Astrocyte (in vitro differentiated cells and primary cell): ENCODE data around the gene BNIP5. TPM values are rescaled to one million over a fixed set of nuclear protein-coding genes. Genes with fewer than 3 reads are reported as not detected.
A peak's percentile ranks its signal among the peaks of the same experiment; 100 is the strongest.

Experiments used
- DNase-seq: peaks from one replicate; pipeline ENCODE4 v3.0.0-alpha.2; 2010; ENCODE audit warnings: low read depth
- FAIRE-seq: peaks from 2 replicates; lab custom pipeline; 2011; peaks lifted over from hg19 to GRCh38; lab: Jason Lieb, UNC
- H2AFZ ChIP-seq: 2 replicates; pipeline ENCODE4 v1.6.0; 2012; ENCODE audit warnings: low read depth, low read length, inconsistent platforms
- H3K27ac ChIP-seq: 2 replicates; pipeline ENCODE4 v1.5.1; 2011; ENCODE audit warnings: low read depth, low read length, inconsistent platforms
- H3K27me3 ChIP-seq: 2 replicates; pipeline ENCODE4 v1.6.0; 2011; ENCODE audit warnings: low read length, inconsistent platforms; ENCODE audit not compliant: insufficient read depth
- H3K36me3 ChIP-seq: 2 replicates; pipeline ENCODE4 v1.5.1; 2011; ENCODE audit warnings: low read length, inconsistent platforms; ENCODE audit not compliant: insufficient read depth
- H3K4me1 ChIP-seq: 2 replicates; pipeline ENCODE4 v1.5.1; 2011; ENCODE audit warnings: low read length, inconsistent platforms; ENCODE audit not compliant: insufficient read depth
- H3K4me2 ChIP-seq: 2 replicates; pipeline ENCODE4 v1.6.0; 2012; ENCODE audit warnings: low read length, inconsistent platforms
- H3K4me3 ChIP-seq: 2 replicates; pipeline ENCODE4 v1.5.1; 2011; ENCODE audit warnings: low read depth, mild to moderate bottlenecking, low read length, inconsistent platforms; ENCODE audit not compliant: insufficient read depth
- H3K79me2 ChIP-seq: 2 replicates; pipeline ENCODE4 v1.6.0; 2012; ENCODE audit warnings: mild to moderate bottlenecking, low read length, inconsistent platforms; ENCODE audit not compliant: insufficient read depth
- H3K9ac ChIP-seq: 2 replicates; pipeline ENCODE4 v1.6.0; 2012; ENCODE audit warnings: mild to moderate bottlenecking, low read length, inconsistent platforms
- H3K9me3 ChIP-seq: 2 replicates; pipeline ENCODE4 v1.5.1; 2012; ENCODE audit warnings: low read depth, mild to moderate bottlenecking, low read length, inconsistent platforms; ENCODE audit not compliant: insufficient read depth
- H4K20me1 ChIP-seq: 2 replicates; pipeline ENCODE4 v1.6.0; 2012; ENCODE audit warnings: low read length, inconsistent platforms; ENCODE audit not compliant: insufficient read depth
- H3K27ac Mint-ChIP-seq: one replicate; pipeline ENCODE4 v1.8.0; 2021; ENCODE audit warnings: mild to moderate bottlenecking, mixed read lengths; ENCODE audit not compliant: unreplicated experiment
- H3K27me3 Mint-ChIP-seq: one replicate; pipeline ENCODE4 v1.8.0; 2021; ENCODE audit warnings: low read depth, mixed read lengths; ENCODE audit not compliant: unreplicated experiment
- H3K36me3 Mint-ChIP-seq: one replicate; pipeline ENCODE4 v1.8.0; 2021; ENCODE audit warnings: low read depth, mixed read lengths; ENCODE audit not compliant: unreplicated experiment
- H3K4me1 Mint-ChIP-seq: one replicate; pipeline ENCODE4 v1.8.0; 2021; ENCODE audit warnings: low read depth, mixed read lengths; ENCODE audit not compliant: unreplicated experiment
- H3K4me3 Mint-ChIP-seq: one replicate; pipeline ENCODE4 v1.8.0; 2021; ENCODE audit warnings: mild to moderate bottlenecking, moderate library complexity, mixed read lengths; ENCODE audit not compliant: unreplicated experiment
- H3K9me3 Mint-ChIP-seq: one replicate; pipeline ENCODE4 v1.8.0; 2021; ENCODE audit warnings: mild to moderate bottlenecking, mixed read lengths; ENCODE audit not compliant: unreplicated experiment
- CTCF ChIP-seq: IDR thresholded peaks from 2 replicates; pipeline ENCODE4 v1.5.1; 2011; ENCODE audit warnings: low read depth, mild to moderate bottlenecking, inconsistent platforms, low read length, moderate library complexity; ENCODE audit not compliant: insufficient read depth
- EZH2 ChIP-seq: IDR thresholded peaks from 2 replicates; pipeline ENCODE4 v1.6.1; 2012; ENCODE audit warnings: mild to moderate bottlenecking, low read length, inconsistent platforms; ENCODE audit not compliant: insufficient read depth
- total RNA-seq: library from RNA; stranded (reverse); gene quantifications from 2 replicates; pipeline ENCODE4 v1.2.1, GENCODE V29; 2021

BNIP5 gene
- total RNA-seq, 1 donor from 2014 or later = not detected

DNA sequence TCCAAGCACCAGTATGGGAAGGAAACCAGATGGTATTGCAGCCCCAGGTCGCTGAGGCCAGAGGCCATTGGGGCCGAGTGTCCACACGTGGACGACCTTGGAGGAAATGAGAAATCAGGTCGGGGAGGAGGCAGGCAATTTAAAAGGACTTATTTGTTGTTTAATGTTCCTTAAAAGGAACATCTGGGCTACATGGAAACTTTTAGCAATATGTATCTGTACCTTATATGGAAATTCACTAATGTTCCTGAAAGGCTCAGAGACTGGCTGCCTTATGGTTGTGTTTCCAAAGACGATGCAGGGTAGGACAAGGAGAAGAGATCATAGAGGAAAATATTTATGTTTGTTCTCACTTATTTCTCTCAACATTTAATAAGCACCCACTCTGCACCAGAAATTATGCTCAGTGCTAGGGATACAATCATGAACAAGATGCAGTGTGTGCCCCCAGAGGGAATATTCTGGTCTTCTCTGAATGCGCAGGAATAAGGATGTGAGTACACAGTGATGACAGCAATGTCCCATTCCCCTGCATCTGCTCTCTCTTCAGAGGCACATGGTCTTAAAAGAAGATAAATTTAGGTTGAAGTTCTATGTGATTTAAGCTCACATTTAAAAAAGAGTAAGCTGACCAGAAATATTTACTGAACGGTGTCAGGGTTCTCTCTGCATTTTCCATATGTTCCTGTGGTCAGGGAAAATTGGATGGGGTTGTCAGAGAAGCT lies 3.4 kb downstream of the BNIP5 start:
- no peaks in the 10 kb centered on the region for H3K4me1 ChIP-seq
- peaks cover 6% of the 10 kb centered on the region for H3K9me3 Mint-ChIP-seq
- H3K27me3 ChIP-seq = peaks cover 46% of the 10 kb centered on the region
- no peaks in the 10 kb centered on the region for H4K20me1 ChIP-seq
- H3K9ac ChIP-seq = no peak overlapping the region
- no peaks in the 10 kb centered on the region for H3K79me2 ChIP-seq
- H3K27me3 Mint-ChIP-seq = peaks cover 51% of the 10 kb centered on the region
- H3K27ac Mint-ChIP-seq = no peak overlapping the region
- H3K4me3 Mint-ChIP-seq = no peak overlapping the region
- peak overlapping the region; percentile 17 for H2AFZ ChIP-seq
- peaks cover 17% of the 10 kb centered on the region for H3K4me1 Mint-ChIP-seq
- H3K27ac ChIP-seq = no peak overlapping the region
- peak overlapping the region; percentile 48 for H3K4me2 ChIP-seq
- H3K36me3 ChIP-seq = no peaks in the 10 kb centered on the region
- FAIRE-seq (no peak), DNase-seq (no peak)
- H3K4me3 ChIP-seq = no peak overlapping the region
- no peak for TF ChIP-seq EZH2
- no peak for TF ChIP-seq CTCF
- no peaks in the 10 kb centered on the region for H3K36me3 Mint-ChIP-seq
- no peaks in the 10 kb centered on the region for H3K9me3 ChIP-seq

GRCh38 chr6:36331381-36331780 lies 5.3 kb downstream of the BNIP5 start:
- TF ChIP-seq EZH2 (no peak), CTCF (no peak)
- no peaks in the 10 kb centered on the region for H3K9me3 ChIP-seq
- H4K20me1 ChIP-seq = no peaks in the 10 kb centered on the region
- H3K9me3 Mint-ChIP-seq = peaks cover 6% of the 10 kb centered on the region
- H3K4me2 ChIP-seq = no peak overlapping the region
- no peak overlapping the region for H3K4me3 Mint-ChIP-seq
- H3K27me3 Mint-ChIP-seq = peaks cover 41% of the 10 kb centered on the region
- H3K4me1 ChIP-seq = no peaks in the 10 kb centered on the region
- no peak overlapping the region for H3K4me3 ChIP-seq
- no peak overlapping the region for H3K9ac ChIP-seq
- peaks cover 64% of the 10 kb centered on the region for H3K27me3 ChIP-seq
- FAIRE-seq (no peak), DNase-seq (no peak)
- no peak overlapping the region for H3K27ac ChIP-seq
- no peaks in the 10 kb centered on the region for H3K36me3 Mint-ChIP-seq
- peaks cover 17% of the 10 kb centered on the region for H3K4me1 Mint-ChIP-seq
- no peak overlapping the region for H3K27ac Mint-ChIP-seq
- no peak overlapping the region for H2AFZ ChIP-seq
- H3K36me3 ChIP-seq = no peaks in the 10 kb centered on the region
- H3K79me2 ChIP-seq = no peaks in the 10 kb centered on the region

- H4K20me1 ChIP-seq = no peaks in the 10 kb centered on the region
- H3K79me2 ChIP-seq = no peaks in the 10 kb centered on the region
- no peak overlapping the region for H3K27ac Mint-ChIP-seq
- no peak overlapping the region for H3K27ac ChIP-seq
- no peaks in the 10 kb centered on the region for H3K9me3 ChIP-seq
- H3K9ac ChIP-seq = no peak overlapping the region
- H3K4me3 Mint-ChIP-seq = no peak overlapping the region
- no peak overlapping the region for H3K4me2 ChIP-seq
- H3K4me1 ChIP-seq = no peaks in the 10 kb centered on the region
- no peak overlapping the region for H2AFZ ChIP-seq
- H3K4me3 ChIP-seq = no peak overlapping the region
- peaks cover 6% of the 10 kb centered on the region for H3K9me3 Mint-ChIP-seq
- no peak for DNase-seq
- FAIRE-seq = no peak
- peaks cover 17% of the 10 kb centered on the region for H3K4me1 Mint-ChIP-seq
- TF ChIP-seq EZH2 = no peak
- TF ChIP-seq CTCF = no peak
- H3K36me3 Mint-ChIP-seq = no peaks in the 10 kb centered on the region
- H3K36me3 ChIP-seq = no peaks in the 10 kb centered on the region
- peaks cover 33% of the 10 kb centered on the region for H3K27me3 Mint-ChIP-seq
- H3K27me3 ChIP-seq = peaks cover 73% of the 10 kb centered on the region
Measured at GRCh38 chr6:36330366-36330765, 6.3 kb downstream of the BNIP5 start.
